Karpas-422 (cell line): ENCODE data around the gene OLFM2. TPM values are rescaled to one million over a fixed set of nuclear protein-coding genes. Genes with fewer than 3 reads are reported as not detected.

Experiments used
- DNase-seq: peaks from one replicate; pipeline ENCODE4 v3.0.0-alpha.2; 2015
- H2AFZ ChIP-seq: fragments of 200-600 bp; sonication (generic); 2 replicates; pipeline ENCODE4 v1.6.1; 2014; ENCODE audit warnings: antibody characterized with exemption, low read length, mixed read lengths
- H3K27ac ChIP-seq: fragments of 200-600 bp; sonication (generic); 2 replicates; pipeline ENCODE4 v1.5.1; 2014; ENCODE audit warnings: mild to moderate bottlenecking, low read length, moderate library complexity
- H3K27me3 ChIP-seq: fragments of 200-600 bp; sonication (generic); 2 replicates; pipeline ENCODE4 v1.6.1; 2014; ENCODE audit warnings: low read length, mixed read lengths
- H3K36me3 ChIP-seq: fragments of 200-600 bp; sonication (generic); 2 replicates; pipeline ENCODE4 v1.6.1; 2014; ENCODE audit warnings: low read length, mixed read lengths; ENCODE audit not compliant: insufficient read depth
- H3K4me1 ChIP-seq: fragments of 200-600 bp; sonication (generic); 2 replicates; pipeline ENCODE4 v1.6.1; 2014; ENCODE audit warnings: mild to moderate bottlenecking, low read length, mixed read lengths
- H3K4me2 ChIP-seq: fragments of 200-600 bp; sonication (generic); 2 replicates; pipeline ENCODE4 v1.6.1; 2014; ENCODE audit warnings: low read length, low read depth, mild to moderate bottlenecking; ENCODE audit not compliant: poor library complexity, severe bottlenecking
- H3K4me3 ChIP-seq: fragments of 200-600 bp; sonication (generic); 2 replicates; pipeline ENCODE4 v1.5.1; 2014; ENCODE audit warnings: mild to moderate bottlenecking, antibody characterized with exemption, low read length, mixed read lengths
- H3K79me2 ChIP-seq: fragments of 200-600 bp; sonication (generic); 2 replicates; pipeline ENCODE4 v1.6.1; 2014; ENCODE audit warnings: mild to moderate bottlenecking, low read length, mixed read lengths
- H3K9ac ChIP-seq: fragments of 200-600 bp; sonication (generic); 2 replicates; pipeline ENCODE4 v1.6.0; 2014; ENCODE audit warnings: low read length
- H3K9me2 ChIP-seq: fragments of 200-600 bp; sonication (generic), shearing (Covaris generic); replicated peaks from 2 replicates; pipeline ENCODE4 v1.6.0; 2014; ENCODE audit warnings: mild to moderate bottlenecking, low read length, moderate library complexity; ENCODE audit not compliant: insufficient read depth
- H3K9me3 ChIP-seq: fragments of 300-700, 200-600 bp; sonication (generic); 2 replicates; pipeline ENCODE4 v1.6.1; 2014; ENCODE audit warnings: low read length, mixed read lengths
- H4K20me1 ChIP-seq: fragments of 200-600 bp; sonication (generic); 2 replicates; pipeline ENCODE4 v1.6.1; 2014; ENCODE audit warnings: mild to moderate bottlenecking, antibody characterized with exemption, low read length, low read depth; ENCODE audit not compliant: insufficient read depth
- small RNA-seq: library from RNA; depleted of rRNA; stranded (forward); fragments of <200 nt; gene quantifications from one replicate; pipeline ENCODE3, GENCODE V24; 2014
- total RNA-seq: library from RNA; depleted of rRNA; stranded (reverse); fragments of >200 nt; shearing (Covaris generic); gene quantifications from 2 replicates; pipeline ENCODE4 v1.2.3, GENCODE V29; 2014; ENCODE audit warnings: low replicate concordance; rRNA removed

The OLFM2 gene
- total RNA-seq, 1 experiment from 2014 or later, result not detected

DNA sequence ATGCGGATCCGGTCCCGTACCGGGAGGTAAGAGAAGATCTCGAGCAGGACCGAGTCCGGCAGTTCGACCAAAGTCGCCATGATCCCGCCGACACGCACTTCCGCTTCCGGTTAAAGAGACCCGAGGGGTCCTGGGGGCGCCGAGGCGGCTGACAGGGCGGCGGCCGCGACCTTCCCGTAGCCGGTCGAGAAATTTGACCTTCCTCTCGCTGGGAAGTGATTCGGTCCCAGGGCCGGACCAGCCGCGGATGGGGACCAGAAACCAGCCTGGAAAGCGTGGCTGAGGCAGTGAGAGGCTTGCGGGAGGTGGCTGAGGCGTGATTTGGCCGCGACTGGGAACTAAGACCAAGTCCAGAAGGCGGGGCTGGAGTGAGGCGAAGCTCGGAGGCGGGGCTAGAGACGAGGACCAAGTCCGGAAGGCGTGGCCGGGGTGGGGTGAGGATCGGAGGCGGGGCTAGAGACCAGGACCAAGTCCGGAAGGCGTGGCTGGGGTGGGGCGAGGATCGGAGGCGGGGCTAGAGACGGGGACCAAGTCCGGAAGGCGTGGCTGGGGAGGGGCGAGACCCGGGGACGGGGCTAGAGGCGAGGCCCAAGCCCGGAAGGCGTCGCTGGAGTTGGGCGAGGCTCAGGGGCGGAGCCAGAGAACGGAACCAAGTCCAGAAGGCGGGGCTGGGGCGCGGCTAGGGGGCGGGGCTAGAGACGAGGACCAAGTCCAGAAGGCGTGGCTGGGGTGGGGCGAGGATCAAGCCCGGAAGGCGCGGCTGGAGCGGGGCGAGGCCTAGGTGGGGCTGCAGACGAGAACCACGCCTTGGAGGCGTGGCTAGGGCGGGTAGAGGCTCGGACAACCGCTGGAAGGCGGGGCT is 117.3 kb downstream of the OLFM2 start, which contains the start of gene FBXL12:
FBXL12 (minus strand) TSS at position 346 of the 862 bp plus-strand sequence; CDS start at position 80, 266 bp downstream.
- Histone ChIP-seq H3K27ac (peak within 1 kb of the TSS; percentile 89), H3K9ac (peak within 1 kb of the TSS; percentile 98), H3K4me2 (peak within 1 kb of the TSS; percentile 88), H3K4me1 (peaks cover 17% of the 10 kb centered on the region), H3K36me3 (peaks cover 12% of the 10 kb centered on the region; the same call in 1 of the 2 replicates), H3K9me3 (no peaks in the 10 kb centered on the region; the same call in 1 of the 2 replicates), H2AFZ (peak within 1 kb of the TSS; percentile 99), H3K4me3 (peak within 1 kb of the TSS; percentile 98), H3K27me3 (no peaks in the 10 kb centered on the region), H3K79me2 (peaks cover 46% of the 10 kb centered on the region), H3K9me2 (no peaks in the 10 kb centered on the region), H4K20me1 (peaks cover 4% of the 10 kb centered on the region; the same call in 1 of the 2 replicates)
- DNase-seq, result peak; percentile 100

DNA sequence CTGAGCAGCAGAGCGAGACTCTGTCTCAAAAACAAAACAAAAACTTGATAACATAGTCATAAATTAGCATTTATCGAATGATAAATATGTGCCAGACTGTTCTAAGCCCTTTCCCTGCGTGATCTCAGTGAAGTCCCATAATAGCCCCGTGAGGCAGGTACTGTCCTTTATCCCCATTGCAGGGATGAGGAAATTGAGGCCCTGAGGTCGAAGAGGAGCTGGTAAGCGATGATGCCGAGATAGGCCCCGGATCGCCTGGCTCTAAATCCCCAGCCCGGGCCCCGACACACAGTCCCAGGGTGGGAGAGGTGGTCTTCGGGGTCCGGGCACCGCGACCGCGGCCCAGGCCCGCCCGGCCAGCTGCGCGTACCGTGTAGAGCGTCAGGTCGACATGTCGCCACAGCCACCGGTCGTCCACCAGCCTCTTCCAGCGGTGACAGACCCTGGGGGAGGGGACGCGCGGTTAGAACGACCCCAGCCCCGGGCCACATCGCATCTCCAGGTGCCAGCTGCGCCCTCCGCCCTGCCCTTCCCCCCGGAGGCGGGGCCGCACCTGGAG is 118.1 kb downstream of the OLFM2 start:
- H3K79me2 ChIP-seq, result peaks cover 46% of the 10 kb centered on the region
- H3K27me3 ChIP-seq, result no peaks in the 10 kb centered on the region
- H3K36me3 ChIP-seq, result peaks cover 12% of the 10 kb centered on the region; the same call in 1 of the 2 replicates
- peaks cover 4% of the 10 kb centered on the region; the same call in 1 of the 2 replicates for H4K20me1 ChIP-seq
- peak overlapping the region; percentile 85 for H3K4me2 ChIP-seq
- peak overlapping the region; percentile 99; the same call in 1 of the 2 replicates for H2AFZ ChIP-seq
- DNase-seq, result no peak
- H3K27ac ChIP-seq, result peak overlapping the region; percentile 89
- no peaks in the 10 kb centered on the region; the same call in 1 of the 2 replicates for H3K9me3 ChIP-seq
- H3K4me1 ChIP-seq, result peaks cover 17% of the 10 kb centered on the region
- H3K9me2 ChIP-seq, result no peaks in the 10 kb centered on the region
- H3K4me3 ChIP-seq, result peak overlapping the region; percentile 98
- H3K9ac ChIP-seq, result peak overlapping the region; percentile 98

DNA sequence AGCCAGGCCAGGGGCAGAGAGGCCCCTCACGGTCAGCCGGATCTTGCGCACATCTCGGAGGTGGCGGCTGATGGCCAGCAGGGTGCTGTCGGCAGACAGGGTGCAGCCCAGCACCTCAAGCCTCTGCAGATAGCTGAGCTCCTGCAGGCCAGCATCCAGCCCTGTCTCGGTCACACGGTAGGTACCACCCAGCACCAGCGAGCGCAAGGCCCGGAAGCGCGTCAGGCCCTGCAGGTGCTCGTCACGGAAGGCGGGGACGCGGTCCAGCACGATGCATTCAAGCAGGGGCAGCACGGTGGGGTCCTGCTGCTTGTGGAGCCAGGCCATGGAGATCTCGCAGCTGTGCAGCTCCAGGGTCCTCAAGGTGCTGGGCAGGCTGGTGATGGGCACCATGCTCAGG is 125.2 kb downstream of the OLFM2 start:
- H3K36me3 ChIP-seq, result peaks cover 18% of the 10 kb centered on the region
- no peak overlapping the region for H2AFZ ChIP-seq
- H3K4me2 ChIP-seq, result no peak overlapping the region
- H3K27ac ChIP-seq, result no peak overlapping the region
- H3K9me2 ChIP-seq, result no peaks in the 10 kb centered on the region
- no peak for DNase-seq
- no peaks in the 10 kb centered on the region for H3K27me3 ChIP-seq
- no peaks in the 10 kb centered on the region for H3K4me1 ChIP-seq
- peaks cover 25% of the 10 kb centered on the region for H3K79me2 ChIP-seq
- no peak overlapping the region for H3K4me3 ChIP-seq
- H3K9me3 ChIP-seq, result no peaks in the 10 kb centered on the region; the same call in 1 of the 2 replicates
- H4K20me1 ChIP-seq, result no peaks in the 10 kb centered on the region
- no peak overlapping the region for H3K9ac ChIP-seq

DNA sequence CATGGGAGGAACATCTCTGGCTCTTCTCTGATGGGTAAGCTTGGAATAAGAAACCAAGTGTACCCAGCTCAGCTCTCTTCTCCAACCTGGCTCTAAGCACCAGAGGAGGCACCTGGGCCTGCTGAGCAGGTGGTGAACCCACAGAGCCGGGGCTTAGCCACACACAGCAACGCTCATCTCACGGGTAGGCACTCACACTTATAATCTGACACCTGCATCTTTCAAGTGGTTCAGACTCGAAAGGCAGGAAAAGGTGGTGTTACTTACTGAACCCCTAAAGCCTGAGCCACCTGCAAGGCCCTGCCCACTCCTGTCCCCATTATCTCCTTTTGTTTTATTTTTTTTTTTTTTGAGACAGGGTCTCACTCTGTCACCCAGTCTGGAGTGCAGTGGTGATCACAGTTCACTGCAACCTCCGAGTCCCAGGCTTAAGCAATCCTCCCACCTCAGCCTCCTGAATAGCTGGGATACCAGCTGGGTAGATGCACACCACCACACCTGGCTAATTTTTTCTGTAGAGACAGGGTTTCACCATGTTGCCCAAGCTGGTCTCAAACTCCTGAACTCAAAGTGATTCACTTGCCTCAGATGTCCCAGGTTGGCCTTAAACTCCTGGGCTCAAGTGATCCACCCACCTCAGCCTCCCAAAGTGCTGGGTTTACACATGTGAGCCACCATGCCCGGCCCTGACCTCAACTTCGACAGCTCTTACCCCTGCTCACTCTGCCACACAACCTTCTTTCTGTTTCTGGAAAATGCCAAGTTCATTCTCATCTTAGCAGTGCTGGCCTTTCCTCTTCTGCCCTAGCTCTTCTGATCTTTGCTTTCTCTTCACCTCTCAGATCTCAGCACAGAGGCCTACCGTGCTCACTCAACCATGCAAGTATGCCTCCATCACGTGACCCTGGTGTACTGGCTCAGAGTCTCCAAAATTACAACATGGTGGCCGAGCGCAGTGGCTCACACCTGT is 127.2 kb downstream of the OLFM2 start:
- H3K9ac ChIP-seq, result no peak overlapping the region
- no peak overlapping the region for H3K4me2 ChIP-seq
- no peak for DNase-seq
- peaks cover 13% of the 10 kb centered on the region; the same call in 1 of the 2 replicates for H3K36me3 ChIP-seq
- no peaks in the 10 kb centered on the region for H3K9me2 ChIP-seq
- H3K4me1 ChIP-seq, result no peaks in the 10 kb centered on the region
- no peaks in the 10 kb centered on the region for H3K27me3 ChIP-seq
- peaks cover 9% of the 10 kb centered on the region for H3K79me2 ChIP-seq
- H2AFZ ChIP-seq, result no peak overlapping the region
- H4K20me1 ChIP-seq, result no peaks in the 10 kb centered on the region
- no peaks in the 10 kb centered on the region for H3K9me3 ChIP-seq
- H3K27ac ChIP-seq, result no peak overlapping the region
- H3K4me3 ChIP-seq, result no peak overlapping the region

DNA sequence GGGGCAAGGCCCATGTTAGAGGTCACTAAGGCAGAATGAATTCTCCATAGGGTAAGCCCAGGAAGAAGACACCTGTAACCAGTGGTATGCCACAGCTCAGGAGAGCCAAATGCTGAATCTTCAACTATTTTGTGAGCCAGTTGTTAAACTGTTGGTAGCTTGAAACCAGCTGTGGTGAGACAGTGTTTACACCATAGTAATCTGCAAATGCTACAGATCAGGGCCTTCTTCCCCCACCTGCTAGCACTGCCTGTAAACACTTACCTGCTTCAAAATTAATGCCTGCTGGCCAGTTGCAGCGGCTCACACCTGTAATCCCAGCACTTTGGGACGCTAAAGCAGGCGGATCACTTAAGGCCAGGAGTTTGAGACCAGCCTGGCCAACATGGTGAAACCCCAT is 129.5 kb downstream of the OLFM2 start:
- peaks cover 18% of the 10 kb centered on the region; the same call in 1 of the 2 replicates for H3K36me3 ChIP-seq

More for the DNA sequence above, 129.5 kb downstream of the OLFM2 start:
- Histone ChIP-seq H4K20me1 (no peaks in the 10 kb centered on the region), H3K4me2 (no peak overlapping the region), H3K4me1 (no peaks in the 10 kb centered on the region), H3K27me3 (no peaks in the 10 kb centered on the region), H3K9ac (no peak overlapping the region), H3K79me2 (no peaks in the 10 kb centered on the region), H2AFZ (no peak overlapping the region), H3K9me3 (no peaks in the 10 kb centered on the region), H3K9me2 (no peaks in the 10 kb centered on the region), H3K27ac (no peak overlapping the region), H3K4me3 (no peak overlapping the region)
- no peak for DNase-seq

Small RNA genes within 50 kb of the gene (small RNA-seq; reads per million reads assigned to genes)
- not detected for gene RF00156

Other genes with a start within 250 kb of the OLFM2 start
- 7.3 and 10.4 TPM in 2 replicates for gene ZNF846, start 167.8 kb downstream of the OLFM2 start, total RNA-seq
- 31.5 and 40.7 TPM in 2 replicates for gene FBXL12, start 117.4 kb downstream of the OLFM2 start, total RNA-seq
- gene UBL5, start 108.6 kb downstream of the OLFM2 start, total RNA-seq, result 303 and 490 TPM in 2 replicates
- gene PIN1, start 101.2 kb downstream of the OLFM2 start, total RNA-seq, result 56.9 and 119 TPM in 2 replicates
- not detected in 2 replicates for gene COL5A3, start 74.0 kb upstream of the OLFM2 start, total RNA-seq
- not detected in 2 replicates for gene RDH8, start 77.0 kb upstream of the OLFM2 start, total RNA-seq
- gene SHFL, start 149.8 kb upstream of the OLFM2 start, total RNA-seq, result 29.0 and 55.3 TPM in 2 replicates
- 7.3 and 8.3 TPM in 2 replicates for gene ANGPTL6, start 166.2 kb upstream of the OLFM2 start, total RNA-seq
- gene PPAN, start 169.8 kb upstream of the OLFM2 start, total RNA-seq, result 30.4 and 77.1 TPM in 2 replicates
- gene P2RY11, start 175.2 kb upstream of the OLFM2 start, total RNA-seq, result 1.7 and 6.1 TPM in 2 replicates
- 281 and 602 TPM in 2 replicates for gene EIF3G, start 183.4 kb upstream of the OLFM2 start, total RNA-seq